Natural killer cell (primary cell): ENCODE results near the gene OTOF. TPM values are rescaled to one million over a fixed set of nuclear protein-coding genes. Genes with fewer than 3 reads are reported as not detected.

Source experiments
- ATAC-seq, 3 donors: fragments of 150-1000 bp in 2 of 3; fragments of 200-7000 bp in 1 of 3; cut with Tn5 transposase; 1 replicate in 1 of 3; 2 replicates in 2 of 3; pipeline ENCODE4 v1.10.0; 2021; ENCODE audit warnings: mild to moderate bottlenecking in 2 of 3, moderate library complexity in 2 of 3
- DNase-seq, 2 donors: peaks; one replicate each; pipeline versions ENCODE4 v3.0.0 to v3.0.0-alpha.2; 2013 to 2021; ENCODE audit warnings: mixed read lengths in 1 of 2
- H3K27ac ChIP-seq: one replicate; pipeline ENCODE4 v1.5.1; 2013; ENCODE audit warnings: mild to moderate bottlenecking, low read length
- H3K27me3 ChIP-seq: one replicate; pipeline ENCODE4 v1.6.1; 2013; ENCODE audit warnings: low read length; ENCODE audit not compliant: control insufficient read depth, insufficient read depth
- H3K36me3 ChIP-seq: one replicate; pipeline ENCODE4 v1.6.1; 2013; ENCODE audit warnings: low read length; ENCODE audit not compliant: control insufficient read depth, insufficient read depth
- H3K4me1 ChIP-seq: one replicate; pipeline ENCODE4 v1.6.1; 2013; ENCODE audit warnings: low read length; ENCODE audit not compliant: control insufficient read depth, insufficient read depth
- H3K4me3 ChIP-seq: one replicate; pipeline ENCODE4 v1.5.1; 2013; ENCODE audit warnings: low read length
- H3K9me3 ChIP-seq: one replicate; pipeline ENCODE4 v1.6.1; 2013; ENCODE audit warnings: low read length; ENCODE audit not compliant: control insufficient read depth, insufficient read depth
- H3K27ac Mint-ChIP-seq, 2 donors: one replicate each; pipeline ENCODE4 v1.8.0; 2022; ENCODE audit warnings: mild to moderate bottlenecking in 2 of 2, mixed read lengths in 2 of 2, moderate library complexity in 1 of 2
- H3K27me3 Mint-ChIP-seq, 2 donors: one replicate each; pipeline ENCODE4 v1.8.0; 2022; ENCODE audit warnings: low read depth in 2 of 2, mixed read lengths in 2 of 2
- H3K36me3 Mint-ChIP-seq: one replicate; pipeline ENCODE4 v1.8.0; 2022; ENCODE audit warnings: mixed read lengths
- H3K4me1 Mint-ChIP-seq, 2 donors: one replicate each; pipeline ENCODE4 v1.8.0; 2022; ENCODE audit warnings: mixed read lengths in 2 of 2
- H3K4me3 Mint-ChIP-seq: one replicate; pipeline ENCODE4 v1.8.0; 2022; ENCODE audit warnings: mild to moderate bottlenecking, moderate library complexity, mixed read lengths
- H3K9me3 Mint-ChIP-seq, 2 donors: one replicate each; pipeline ENCODE4 v1.8.0; 2022; ENCODE audit warnings: mixed read lengths in 2 of 2
- CTCF ChIP-seq: fragments of 200-600 bp; IDR thresholded peaks from one replicate; pipeline ENCODE4 v1.8.0; 2022; ENCODE audit warnings: antibody characterized with exemption
- WGBS: methylation state at CpG from one replicate; pipeline ENCODE4 v1.1.7; 2013; ENCODE audit warnings: missing lambda C conversion rate; ENCODE audit not compliant: insufficient coverage; 5-methylcytosine and 5-hydroxymethylcytosine counted together
- intact Hi-C: fragments of 100-400 bp; cut with micrococcal nuclease; formaldehyde crosslinking; loops from one replicate; pipeline ENCODE4 v1.14.2; 2022
- total RNA-seq, 4 donors: library from RNA; stranded (reverse); fragments of 120-200 nt in 1 of 4; gene quantifications; one replicate each; pipeline versions ENCODE4 v1.2.3 to v1.2.4, GENCODE V29; 2013 to 2022

OTOF gene
- total RNA-seq, 3 donors from 2014 or later (not counting 1 experiment from before 2014, with no cell fraction given) = 0.66 to 3.7 (median 1.4) TPM

GRCh38 chr2:26520148-26520449, 42.2 kb upstream of the OTOF start:
- no peak overlapping the region for H3K4me3 ChIP-seq
- 71% methylated on average over 1 of the region's 1 CpG for WGBS
- ATAC-seq (no peak), DNase-seq (no peak)
- no peaks in the 10 kb centered on the region for H3K9me3 Mint-ChIP-seq
- no peaks in the 10 kb centered on the region for H3K36me3 Mint-ChIP-seq
- H3K36me3 ChIP-seq = no peaks in the 10 kb centered on the region
- intact Hi-C loops = no loop called here
- H3K27me3 Mint-ChIP-seq = peaks cover 0 to 8% of the 10 kb centered on the region in 2 donors
- no peaks in the 10 kb centered on the region for H3K4me1 Mint-ChIP-seq
- H3K4me1 ChIP-seq = no peaks in the 10 kb centered on the region
- TF ChIP-seq CTCF = no peak
- H3K27ac Mint-ChIP-seq = no peak overlapping the region
- no peaks in the 10 kb centered on the region for H3K9me3 ChIP-seq
- no peak overlapping the region for H3K27ac ChIP-seq
- no peaks in the 10 kb centered on the region for H3K27me3 ChIP-seq
- H3K4me3 Mint-ChIP-seq = no peak overlapping the region

- no peak for TF ChIP-seq CTCF
- Mint-ChIP-seq H3K9me3 (no peaks in the 10 kb centered on the region), H3K4me1 (no peaks in the 10 kb centered on the region), H3K36me3 (no peaks in the 10 kb centered on the region), H3K27ac (no peak overlapping the region), H3K27me3 (peaks cover 0 to 8% of the 10 kb centered on the region in 2 donors), H3K4me3 (no peak overlapping the region)
- Histone ChIP-seq H3K4me3 (no peak overlapping the region), H3K36me3 (no peaks in the 10 kb centered on the region), H3K4me1 (no peaks in the 10 kb centered on the region), H3K27ac (no peak overlapping the region), H3K27me3 (no peaks in the 10 kb centered on the region), H3K9me3 (no peaks in the 10 kb centered on the region)
- WGBS = 38% methylated on average over 8 of the region's 8 CpGs
- no peak for ATAC-seq
- DNase-seq = peak in 1 of 2 donors; percentile 55
- intact Hi-C loops = no loop called here
Measured at GRCh38 chr2:26519396-26520147, 41.6 kb upstream of the OTOF start.

GRCh38 chr2:26516781-26517180, 38.9 kb upstream of the OTOF start:
- Mint-ChIP-seq H3K4me3 (no peak overlapping the region), H3K36me3 (no peaks in the 10 kb centered on the region), H3K27me3 (peaks cover 2 to 8% of the 10 kb centered on the region in 2 donors), H3K4me1 (no peaks in the 10 kb centered on the region), H3K9me3 (no peaks in the 10 kb centered on the region), H3K27ac (no peak overlapping the region)
- Histone ChIP-seq H3K9me3 (no peaks in the 10 kb centered on the region), H3K4me3 (no peak overlapping the region), H3K4me1 (no peaks in the 10 kb centered on the region), H3K27ac (no peak overlapping the region), H3K36me3 (no peaks in the 10 kb centered on the region), H3K27me3 (no peaks in the 10 kb centered on the region)
- intact Hi-C loops = no loop called here
- WGBS = 85% methylated on average over 10 of the region's 11 CpGs
- DNase-seq (no peak), ATAC-seq (no peak)
- no peak for TF ChIP-seq CTCF

DNA sequence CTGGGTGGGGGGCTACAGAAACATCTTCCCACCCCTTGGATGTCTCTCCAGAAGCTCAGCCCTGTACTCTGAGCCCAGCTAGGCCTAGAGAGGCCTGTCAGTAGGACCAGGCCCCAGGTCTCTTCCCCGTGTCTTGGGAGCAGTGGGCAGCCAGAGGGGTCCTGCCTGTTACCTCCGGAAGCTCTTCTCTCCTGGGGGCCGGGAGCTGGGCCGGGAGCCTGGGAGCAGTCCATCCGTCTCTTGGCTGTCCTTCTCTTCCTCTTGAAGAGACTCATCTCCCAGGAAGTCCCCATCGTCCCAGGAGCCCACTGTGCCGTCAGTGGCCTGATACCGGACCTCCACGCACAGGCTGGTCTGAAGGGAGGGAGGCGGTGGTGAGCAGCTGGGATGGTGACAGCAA, 38.3 kb upstream of the OTOF start:
- no peak for ATAC-seq
- no peak overlapping the region for H3K27ac ChIP-seq

More for the DNA sequence above, 38.3 kb upstream of the OTOF start:
- H3K9me3 Mint-ChIP-seq = no peaks in the 10 kb centered on the region
- no peak for TF ChIP-seq CTCF
- H3K27me3 Mint-ChIP-seq = peaks cover 2 to 8% of the 10 kb centered on the region in 2 donors
- no peak for DNase-seq
- no peaks in the 10 kb centered on the region for H3K36me3 Mint-ChIP-seq
- H3K9me3 ChIP-seq = no peaks in the 10 kb centered on the region
- H3K4me1 ChIP-seq = no peaks in the 10 kb centered on the region
- H3K36me3 ChIP-seq = no peaks in the 10 kb centered on the region
- 95% methylated on average over 9 of the region's 10 CpGs for WGBS
- no peaks in the 10 kb centered on the region for H3K27me3 ChIP-seq
- H3K4me3 ChIP-seq = no peak overlapping the region
- H3K4me1 Mint-ChIP-seq = no peaks in the 10 kb centered on the region
- intact Hi-C loops = no loop called here
- H3K27ac Mint-ChIP-seq = no peak overlapping the region
- H3K4me3 Mint-ChIP-seq = no peak overlapping the region
